Stimulated activated CD8-positive, alpha-beta memory T cell treated with anti-CD3 and anti-CD28 coated beads, Interleukin-7, amount 100 ng/mL, for 4 hours (primary cell): ENCODE measurements around the gene TMEM252.

Source experiments
- DNase-seq, 2 donors: peaks; one replicate each; pipeline ENCODE4 v3.0.0-alpha.2; 2020; ENCODE audit warnings: low read depth in 2 of 2

Gene TMEM252

DNA sequence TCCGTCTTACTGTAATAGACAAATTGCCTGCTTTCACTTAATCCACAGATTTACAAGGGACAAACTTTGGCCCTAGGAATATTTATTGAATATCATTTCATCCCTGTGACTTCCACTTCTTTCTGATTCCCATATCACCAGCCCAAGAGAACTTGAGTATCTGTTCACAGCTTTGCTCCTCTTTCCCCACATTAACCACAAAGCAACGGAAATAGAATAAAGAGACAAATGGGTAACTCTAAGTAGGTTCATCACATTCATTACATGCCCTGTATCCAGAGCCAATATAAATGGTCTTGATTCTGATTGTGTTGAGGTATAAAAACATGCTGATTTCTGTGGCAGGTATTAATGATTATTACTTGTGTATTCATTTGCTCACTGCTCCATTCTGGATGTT lies 41.9 kb downstream of the TMEM252 start:
- DNase-seq, result no peak

GRCh38 chr9:68497629-68498028 lies 43.1 kb downstream of the TMEM252 start:
- DNase-seq, result no peak

- no peak for DNase-seq
These were observed 44.3 kb downstream of the TMEM252 start for GRCh38 chr9:68496356-68496755.

- no peak for DNase-seq
These were observed 45.4 kb downstream of the TMEM252 start for GRCh38 chr9:68495247-68495646.

- no peak for DNase-seq
These were observed 46.6 kb downstream of the TMEM252 start for GRCh38 chr9:68493958-68494577.

DNA sequence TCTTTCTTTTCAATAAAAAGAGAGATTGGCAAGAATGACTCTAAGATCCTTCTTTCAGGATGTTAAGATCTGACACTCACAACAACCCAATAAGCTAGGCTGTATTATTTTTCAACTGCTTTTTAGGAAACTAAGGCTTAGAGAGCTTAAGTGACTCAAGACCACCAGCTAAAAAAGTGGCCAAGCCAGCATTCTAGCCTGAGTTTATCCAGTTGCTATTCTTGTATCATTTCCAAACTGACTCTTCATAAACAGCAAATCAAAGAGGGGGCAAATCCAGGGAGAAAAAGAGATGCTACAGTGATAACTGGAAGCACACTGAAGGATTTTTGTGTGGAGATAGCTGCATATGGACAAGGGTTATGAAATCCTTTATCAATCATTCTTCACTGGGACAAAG lies 47.1 kb downstream of the TMEM252 start:
- DNase-seq, result no peak

DNA sequence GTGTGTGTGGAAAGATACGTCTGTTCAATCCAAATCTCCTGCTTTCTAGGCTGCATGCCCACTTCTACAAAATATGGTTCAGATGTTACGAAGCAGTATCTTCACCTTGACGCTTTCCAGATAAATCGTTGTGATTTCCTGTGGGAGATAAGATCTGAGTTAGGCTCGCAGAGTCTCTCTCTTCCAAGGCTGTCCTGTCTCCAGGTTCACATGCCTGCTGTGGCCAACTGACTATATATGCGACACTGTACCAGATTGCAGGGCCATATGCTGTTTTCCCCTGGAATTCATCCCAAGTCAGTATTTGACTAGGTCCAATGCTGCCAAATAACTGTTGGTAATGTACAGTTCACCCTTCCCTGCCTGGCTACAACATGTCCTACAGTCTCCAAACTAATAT lies 47.9 kb downstream of the TMEM252 start:
- no peak for DNase-seq

GRCh38 chr9:68489646-68490045 lies 51.0 kb downstream of the TMEM252 start:
- DNase-seq, result no peak

- no peak for DNase-seq
These were observed 52.6 kb downstream of the TMEM252 start for GRCh38 chr9:68488126-68488525.
